SK-MEL-5 (cell line): ENCODE data around the gene CDC42BPG. TPM values are rescaled to one million over a fixed set of nuclear protein-coding genes. Genes with fewer than 3 reads are reported as not detected.

Source experiments
- DNase-seq: peaks from one replicate; pipeline ENCODE4 v3.0.0-alpha.2; 2016; ENCODE audit warnings: low read depth, low spot score
- in situ Hi-C: cut with HindIII; loops from 2 replicates; pipeline ENCODE4 v1.10.0; 2016; ENCODE audit warnings: low sequenced_read_pairs, high pct_unique_total_duplicates, low pct_unique_long_range_greater_than_20kb
- total RNA-seq: library from RNA; depleted of rRNA; stranded (reverse); fragments of >200 nt; shearing (Covaris generic); gene quantifications from 2 replicates; pipeline ENCODE4 v1.2.3, GENCODE V29; 2014; rRNA removed

CDC42BPG gene
- total RNA-seq, 1 experiment from 2014 or later, result 1.6 TPM

GRCh38 chr11:64788321-64789215 is 55.9 kb downstream of the CDC42BPG start:
- DNase-seq, result no peak
- in situ Hi-C loops, result no loop called here

DNA sequence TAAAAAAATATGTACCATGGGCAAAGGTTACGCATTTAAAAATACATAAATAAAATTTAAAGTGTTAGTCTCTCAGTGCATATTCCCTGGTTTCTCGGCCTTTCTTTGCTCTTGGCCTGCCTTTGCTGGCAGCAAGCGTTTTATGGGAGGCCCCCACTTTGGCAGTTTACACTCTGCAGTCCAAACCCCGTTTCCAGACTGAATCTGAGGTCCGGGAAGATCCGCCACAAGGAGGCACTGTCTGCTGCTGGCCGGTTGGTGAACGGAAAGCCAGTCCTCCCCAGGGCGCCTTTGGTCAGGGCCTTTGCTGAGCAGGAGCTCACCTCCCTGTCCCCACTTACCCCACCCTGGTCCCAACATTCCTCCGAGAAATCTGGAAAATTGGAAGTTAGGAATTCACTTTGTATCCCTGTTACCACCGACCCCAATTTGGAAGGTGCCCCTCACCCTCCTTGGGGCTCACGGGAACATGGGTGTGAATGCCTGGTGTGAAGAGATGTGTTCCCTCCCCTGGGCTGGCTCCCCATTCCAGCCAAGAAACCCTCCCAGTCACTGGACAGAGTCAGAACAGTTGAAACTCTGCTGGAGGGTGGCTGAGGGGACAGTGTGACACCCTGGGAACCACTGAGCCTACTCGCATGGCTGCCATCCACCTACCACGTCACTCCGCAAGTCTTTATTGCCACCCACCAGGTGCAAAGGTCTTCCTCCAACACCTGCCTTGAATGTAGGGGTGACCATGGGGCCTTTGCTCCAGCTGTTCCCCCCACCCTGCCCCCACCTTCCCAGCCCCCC is 56.7 kb downstream of the CDC42BPG start:
- in situ Hi-C loops, result no loop called here
- DNase-seq, result peak; percentile 62

DNA sequence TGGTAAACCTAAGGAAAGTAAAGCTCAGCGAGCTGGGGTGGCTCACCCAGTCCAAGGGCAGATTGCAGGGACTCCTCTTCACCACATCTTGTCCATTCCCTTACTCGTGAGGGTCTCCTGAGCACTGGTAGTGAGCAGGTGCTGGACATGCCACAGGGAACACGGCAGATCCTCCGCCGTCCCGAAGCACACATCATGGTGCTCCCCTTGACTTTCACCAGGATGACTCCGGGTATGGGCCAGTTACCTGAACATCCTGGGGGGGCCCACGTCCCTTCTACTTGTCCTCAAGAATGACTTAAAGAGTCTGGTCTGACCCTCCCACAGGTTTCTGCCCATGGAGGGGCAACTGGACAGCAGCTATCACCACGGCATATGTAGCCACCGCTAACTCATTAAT is 58.1 kb downstream of the CDC42BPG start:
- in situ Hi-C loops, result no loop called here
- no peak for DNase-seq

GRCh38 chr11:64784813-64785581 is 59.5 kb downstream of the CDC42BPG start:
- in situ Hi-C loops, result no loop called here
- no peak for DNase-seq

GRCh38 chr11:64778473-64779298 is 65.8 kb downstream of the CDC42BPG start, which contains the start of gene SF1:
TSS of gene SF1 (minus strand) at chr11:64778542. CDS start at chr11:64778392, 150 bp downstream.
- DNase-seq, result peak; percentile 99
- in situ Hi-C loops, result no loop called here

- DNase-seq, result no peak
- in situ Hi-C loops, result no loop called here
Measured at GRCh38 chr11:64778223-64778472, 66.3 kb downstream of the CDC42BPG start.

- DNase-seq, result peak; percentile 70
- in situ Hi-C loops, result no loop called here
Measured at GRCh38 chr11:64777449-64778222, 66.8 kb downstream of the CDC42BPG start.

DNA sequence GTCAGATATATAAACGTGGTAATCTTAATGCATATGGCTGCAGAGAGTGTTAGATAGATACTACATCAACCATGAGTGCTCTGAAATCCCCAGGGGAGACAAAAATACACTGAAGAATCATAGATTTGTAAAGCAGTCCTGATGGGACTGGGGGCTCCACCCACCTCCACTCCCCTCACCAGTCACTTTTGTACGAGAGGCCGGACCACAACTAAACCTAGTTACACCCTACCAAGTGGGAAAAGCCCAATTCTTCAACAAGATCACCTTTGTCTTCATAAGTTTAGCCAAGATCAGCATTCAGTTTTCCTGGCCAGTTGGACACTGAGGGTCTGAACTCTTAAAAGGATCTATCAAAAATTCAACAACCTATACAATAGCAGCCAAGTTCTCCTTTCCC is 67.6 kb downstream of the CDC42BPG start:
- in situ Hi-C loops, result no loop called here

DNA sequence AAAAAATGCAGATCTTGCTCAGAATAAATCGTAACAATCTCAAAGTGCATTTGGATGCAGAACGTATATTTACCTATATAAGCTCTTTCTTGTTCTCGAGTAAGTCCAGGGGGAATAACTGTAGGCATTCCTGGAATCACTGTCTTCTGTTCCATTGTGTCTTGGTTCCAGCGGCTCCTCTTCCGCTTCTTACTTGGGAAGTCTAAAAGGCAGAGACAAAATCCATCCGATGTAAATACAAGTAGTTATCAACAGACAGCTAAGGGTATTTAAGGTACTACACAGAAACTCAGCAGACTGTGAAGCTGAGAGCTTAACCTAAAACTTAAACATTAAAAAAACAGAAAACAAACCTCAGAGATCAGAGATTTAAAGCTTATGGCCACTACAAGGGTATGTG is 68.0 kb downstream of the CDC42BPG start:
- no peak for DNase-seq
- in situ Hi-C loops, result no loop called here

More for the DNA sequence above, 67.6 kb downstream of the CDC42BPG start:
- no peak for DNase-seq

DNA sequence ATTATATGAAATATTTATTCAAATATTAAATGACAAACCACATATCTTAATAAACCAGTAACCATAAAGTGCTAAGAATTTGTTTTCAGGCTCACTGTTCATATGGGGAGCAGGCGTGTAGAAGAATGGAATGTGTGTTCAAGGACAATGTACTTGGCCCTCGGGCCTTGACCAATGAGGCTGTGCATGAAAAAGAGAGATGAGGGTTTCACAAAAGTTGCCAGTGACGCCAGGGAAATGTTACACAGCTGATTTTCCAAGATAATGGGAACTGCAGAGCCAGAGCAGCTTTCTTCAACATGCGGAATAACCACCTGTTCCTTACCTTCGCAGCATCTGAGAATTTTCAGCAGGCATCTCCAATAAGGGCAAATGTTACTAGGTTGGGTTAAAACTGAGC is 70.3 kb downstream of the CDC42BPG start:
- DNase-seq, result no peak
- in situ Hi-C loops, result no loop called here

Other genes starting within 250 kb of the CDC42BPG start
- 0.43 and 0.77 TPM in 2 replicates for gene NRXN2, start 121.5 kb downstream of the CDC42BPG start, total RNA-seq
- 0.19 TPM in 1 of 2 replicates, not detected in the other for gene RASGRP2, start 100.5 kb downstream of the CDC42BPG start, total RNA-seq
- 0.05 and 0.08 TPM in 2 replicates for gene PYGM, start 84.7 kb downstream of the CDC42BPG start, total RNA-seq
- gene SF1, start 66.1 kb downstream of the CDC42BPG start, total RNA-seq, result 53.3 and 57.4 TPM in 2 replicates
- 14.9 and 16.3 TPM in 2 replicates for gene MAP4K2, start 41.4 kb downstream of the CDC42BPG start, total RNA-seq
- gene MEN1, start 34.1 kb downstream of the CDC42BPG start, total RNA-seq, result 8.5 and 9.1 TPM in 2 replicates
- gene EHD1, start 34.0 kb upstream of the CDC42BPG start, total RNA-seq, result 9.7 and 12.6 TPM in 2 replicates
- gene ATG2A, start 72.6 kb upstream of the CDC42BPG start, total RNA-seq, result 5.2 and 8.1 TPM in 2 replicates
- 8.4 and 13.3 TPM in 2 replicates for gene PPP2R5B, start 80.0 kb upstream of the CDC42BPG start, total RNA-seq
- not detected in 2 replicates for gene GPHA2, start 91.2 kb upstream of the CDC42BPG start, total RNA-seq
- not detected in 2 replicates for gene MAJIN, start 127.5 kb upstream of the CDC42BPG start, total RNA-seq
- 0.43 and 0.45 TPM in 2 replicates for gene BATF2, start 152.3 kb upstream of the CDC42BPG start, total RNA-seq
- 88.5 and 88.6 TPM in 2 replicates for gene ARL2, start 169.5 kb upstream of the CDC42BPG start, total RNA-seq
- 6.2 and 7.4 TPM in 2 replicates for gene SNX15, start 182.8 kb upstream of the CDC42BPG start, total RNA-seq
- gene SAC3D1, start 196.6 kb upstream of the CDC42BPG start, total RNA-seq, result 4.7 and 4.8 TPM in 2 replicates
- gene NAALADL1, start 213.9 kb upstream of the CDC42BPG start, total RNA-seq, result not detected in 2 replicates
- gene CDCA5, start 239.4 kb upstream of the CDC42BPG start, total RNA-seq, result 18.8 and 21.7 TPM in 2 replicates
- gene ZFPL1, start 239.6 kb upstream of the CDC42BPG start, total RNA-seq, result 22.2 and 23.8 TPM in 2 replicates